HG03135 (cell line): ENCODE data around the gene SLC25A47.

ENCODE experiments used
- ATAC-seq: cut with Tn5 transposase; IDR thresholded peaks from one replicate; pipeline ENCODE4 v1.9.1; 2021; ENCODE audit warnings: mild to moderate bottlenecking, moderate library complexity; ENCODE audit not compliant: unreplicated experiment

The SLC25A47 gene

DNA sequence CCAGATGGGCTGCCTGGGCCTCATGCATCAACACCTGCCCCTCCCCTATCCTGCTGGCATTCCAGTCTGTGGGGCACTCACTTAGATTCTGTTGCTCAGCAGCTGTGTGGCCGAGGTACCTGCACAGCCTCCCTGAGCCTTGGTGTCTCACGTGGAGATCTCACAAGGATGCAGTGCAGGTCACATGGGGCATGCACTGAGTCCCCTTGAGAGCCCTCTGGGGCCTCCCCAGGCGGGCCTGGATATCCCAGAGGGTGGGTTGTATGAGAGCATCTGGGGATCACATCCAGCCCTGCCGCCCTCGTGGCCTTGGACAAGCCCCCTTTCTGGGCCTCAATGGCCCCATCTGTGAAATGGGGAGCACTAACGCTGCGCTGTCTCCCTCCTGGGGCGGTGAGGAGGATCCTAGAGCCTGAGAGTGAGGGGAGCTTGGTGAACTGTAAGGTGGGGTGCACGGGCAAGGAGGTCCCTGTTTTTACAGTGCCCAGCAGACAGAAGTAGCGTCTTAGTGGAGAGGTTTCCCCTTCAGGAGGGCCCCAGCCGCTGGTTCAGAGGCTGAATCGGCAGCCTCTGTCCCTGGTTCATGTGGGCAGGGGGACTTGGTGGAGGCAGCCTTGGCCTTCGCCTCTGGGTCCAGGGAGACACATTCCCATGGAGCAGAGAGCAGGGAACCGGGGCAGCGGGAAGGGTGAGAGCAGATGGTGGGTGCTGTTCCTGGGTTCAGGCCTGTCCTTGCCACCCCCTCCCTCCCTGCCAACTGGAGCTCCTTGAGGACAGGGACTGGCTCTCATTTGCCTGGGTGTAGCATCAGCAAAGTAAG lies 791 bp upstream of the SLC25A47 start:
- no peak for ATAC-seq

- no peak for ATAC-seq
These were observed 786 bp downstream of the SLC25A47 start for GRCh38 chr14:100323942-100324307.

- ATAC-seq: no peak
These were observed 2.1 kb downstream of the SLC25A47 start for GRCh38 chr14:100325231-100325632.

- ATAC-seq: no peak
These were observed 2.8 kb downstream of the SLC25A47 start for GRCh38 chr14:100325958-100326357.

DNA sequence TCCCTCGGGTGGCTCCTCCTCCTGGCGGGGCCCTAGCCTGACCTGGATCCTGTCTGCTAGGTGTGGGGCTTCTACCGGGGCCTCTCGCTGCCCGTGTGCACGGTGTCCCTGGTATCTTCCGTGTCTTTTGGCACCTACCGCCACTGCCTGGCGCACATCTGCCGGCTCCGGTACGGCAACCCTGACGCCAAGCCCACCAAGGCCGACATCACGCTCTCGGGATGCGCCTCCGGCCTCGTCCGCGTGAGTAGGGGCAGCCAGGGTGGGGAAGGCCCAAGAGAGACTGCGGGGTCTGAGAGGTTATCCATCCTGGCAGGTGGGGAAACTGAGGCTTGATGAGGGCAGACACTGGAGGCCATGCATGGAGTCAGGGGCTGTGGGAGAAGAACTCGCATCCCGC lies 4.0 kb downstream of the SLC25A47 start:
- ATAC-seq: no peak

DNA sequence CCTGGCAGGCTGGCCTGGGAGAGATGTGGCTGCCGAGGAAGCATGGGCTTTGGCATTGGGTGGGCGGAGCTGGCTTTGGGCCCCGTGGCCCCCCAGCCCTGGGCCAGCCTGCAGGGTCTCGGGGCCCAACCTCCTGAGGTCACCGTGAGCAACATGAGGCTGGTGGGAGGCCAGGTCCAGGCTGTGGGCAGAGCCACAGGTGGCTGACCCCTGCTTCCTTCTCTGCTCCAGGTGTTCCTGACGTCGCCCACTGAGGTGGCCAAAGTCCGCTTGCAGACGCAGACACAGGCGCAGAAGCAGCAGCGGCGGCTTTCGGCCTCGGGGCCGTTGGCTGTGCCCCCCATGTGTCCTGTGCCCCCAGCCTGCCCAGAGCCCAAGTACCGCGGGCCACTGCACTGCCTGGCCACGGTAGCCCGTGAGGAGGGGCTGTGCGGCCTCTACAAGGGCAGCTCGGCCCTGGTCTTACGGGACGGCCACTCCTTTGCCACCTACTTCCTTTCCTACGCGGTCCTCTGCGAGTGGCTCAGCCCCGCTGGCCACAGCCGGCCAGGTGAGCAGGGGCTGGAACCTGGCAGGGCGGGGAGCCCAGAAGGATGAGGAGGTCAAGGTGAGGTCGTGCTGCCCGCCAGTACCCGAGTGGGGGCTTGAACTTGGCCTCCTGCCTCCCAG lies 5.5 kb downstream of the SLC25A47 start:
- no peak for ATAC-seq

DNA sequence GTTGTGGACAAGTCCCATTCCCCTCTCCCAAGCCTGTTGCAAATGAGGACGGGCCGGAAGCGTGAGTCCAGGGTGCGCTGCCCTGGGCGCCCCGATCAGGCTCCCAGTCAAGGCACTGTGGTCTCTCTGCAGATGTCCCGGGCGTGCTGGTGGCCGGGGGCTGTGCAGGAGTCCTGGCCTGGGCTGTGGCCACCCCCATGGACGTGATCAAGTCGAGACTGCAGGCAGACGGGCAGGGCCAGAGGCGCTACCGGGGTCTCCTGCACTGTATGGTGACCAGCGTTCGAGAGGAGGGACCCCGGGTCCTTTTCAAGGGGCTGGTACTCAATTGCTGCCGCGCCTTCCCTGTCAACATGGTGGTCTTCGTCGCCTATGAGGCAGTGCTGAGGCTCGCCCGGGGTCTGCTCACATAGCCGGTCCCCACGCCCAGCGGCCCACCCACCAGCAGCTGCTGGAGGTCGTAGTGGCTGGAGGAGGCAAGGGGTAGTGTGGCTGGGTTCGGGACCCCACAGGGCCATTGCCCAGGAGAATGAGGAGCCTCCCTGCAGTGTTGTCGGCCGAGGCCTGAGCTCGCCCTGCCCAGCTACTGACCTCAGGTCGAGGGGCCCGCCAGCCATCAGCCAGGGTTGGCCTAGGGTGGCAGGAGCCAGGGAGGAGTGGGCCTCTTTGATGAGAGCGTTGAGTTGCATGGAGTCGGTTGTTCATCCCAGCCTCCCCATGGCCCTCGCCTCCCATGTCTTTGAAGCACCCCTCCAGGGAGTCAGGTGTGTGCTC lies 6.3 kb downstream of the SLC25A47 start:
- ATAC-seq: no peak

- ATAC-seq: no peak
These were observed 6.8 kb downstream of the SLC25A47 start for GRCh38 chr14:100330007-100330344.

DNA sequence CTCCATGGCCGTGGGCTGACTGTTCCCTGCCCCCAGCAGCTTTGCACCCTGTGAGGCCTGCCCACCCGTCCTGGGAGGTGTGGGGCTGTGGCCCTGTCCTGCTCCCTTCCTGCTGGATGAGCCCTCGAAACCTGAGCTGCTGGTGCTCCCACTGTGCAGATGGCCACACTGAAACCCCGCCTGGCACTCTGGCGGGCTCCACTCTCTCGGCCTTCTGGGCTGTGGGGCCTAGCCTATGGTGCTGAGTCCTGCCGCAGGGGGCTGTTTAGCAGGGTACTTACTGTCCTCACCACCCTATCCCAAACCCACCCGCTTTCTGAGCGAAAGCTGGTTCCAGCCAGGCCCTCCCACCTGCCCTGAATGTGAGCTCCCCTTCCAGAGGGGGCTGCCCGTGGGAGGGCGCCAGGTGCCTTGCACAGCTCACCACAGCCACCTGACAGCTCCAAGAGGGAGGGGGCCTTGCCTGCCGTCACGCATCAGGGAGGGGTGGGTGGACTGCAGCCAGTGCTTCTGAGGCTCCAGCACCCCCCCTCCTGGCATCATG lies 7.3 kb downstream of the SLC25A47 start:
- ATAC-seq: no peak

GRCh38 chr14:100332071-100332639 lies 9.0 kb downstream of the SLC25A47 start:
- ATAC-seq: no peak

GRCh38 chr14:100332797-100333196 lies 9.7 kb downstream of the SLC25A47 start:
- no peak for ATAC-seq

DNA sequence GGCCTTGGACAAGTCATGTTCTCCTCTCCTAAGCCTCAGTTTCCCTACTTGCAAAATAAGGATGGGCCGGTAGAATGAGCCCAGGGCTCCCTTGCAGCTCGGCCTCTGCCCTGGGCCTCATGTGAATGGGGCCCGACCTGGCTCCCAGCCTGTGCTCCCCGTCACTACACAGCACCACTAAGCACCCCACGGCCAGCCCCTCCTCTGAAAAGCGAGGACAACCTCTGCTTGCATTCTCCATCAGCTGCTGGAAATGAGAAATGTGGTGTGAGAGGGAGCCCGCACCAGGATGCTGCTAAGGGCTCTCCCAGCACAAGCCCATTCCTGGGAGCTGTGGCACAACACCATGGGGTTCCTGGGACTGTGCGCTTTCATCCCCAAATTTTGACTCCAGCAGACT lies 10.2 kb downstream of the SLC25A47 start:
- no peak for ATAC-seq

DNA sequence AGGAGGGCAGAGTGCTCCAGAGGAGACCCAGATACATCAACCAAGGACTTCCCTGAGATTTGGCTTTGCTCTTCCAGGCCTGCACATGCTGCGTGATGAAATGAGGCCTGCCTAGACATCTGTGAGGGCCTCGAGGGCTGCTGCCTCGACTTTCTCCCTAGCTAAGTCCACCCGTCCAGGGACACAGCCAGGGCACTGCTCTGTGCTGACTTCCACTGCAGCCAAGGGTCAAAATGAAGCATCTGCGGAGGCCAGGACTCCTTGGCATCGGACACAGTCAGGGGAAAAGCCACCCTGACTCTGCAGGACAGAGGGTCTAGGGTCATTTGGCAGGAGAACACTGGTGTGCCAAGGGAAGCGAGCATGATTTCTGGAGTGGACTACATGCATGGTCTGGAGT lies 10.7 kb downstream of the SLC25A47 start:
- no peak for ATAC-seq

- ATAC-seq: no peak
These were observed 11.8 kb downstream of the SLC25A47 start for GRCh38 chr14:100334904-100335303.

- no peak for ATAC-seq
These were observed 13.7 kb downstream of the SLC25A47 start for GRCh38 chr14:100336618-100337530.

- no peak for ATAC-seq
These were observed 16.8 kb downstream of the SLC25A47 start for GRCh38 chr14:100339766-100340422.

DNA sequence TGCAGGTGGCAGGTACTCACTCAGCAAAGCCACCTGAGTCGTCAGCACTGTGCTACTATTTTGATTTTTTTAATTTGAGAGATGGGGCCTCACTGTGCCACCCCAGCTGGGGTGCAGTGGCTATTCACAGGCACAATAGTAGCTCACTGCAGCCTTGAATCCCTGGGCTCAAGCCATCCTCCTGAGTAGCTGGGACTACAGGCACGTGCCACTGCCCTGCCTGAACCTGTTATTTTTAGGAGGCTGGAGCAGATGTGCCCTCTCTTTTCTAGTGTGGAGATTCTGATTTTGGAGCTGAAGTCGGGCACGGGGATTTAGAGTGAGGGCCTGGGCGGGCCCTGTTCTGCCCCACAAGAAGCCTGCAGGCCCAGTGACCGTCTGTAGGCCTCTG lies 17.3 kb downstream of the SLC25A47 start:
- ATAC-seq: no peak

GRCh38 chr14:100341301-100342031 lies 18.3 kb downstream of the SLC25A47 start:
- no peak for ATAC-seq

DNA sequence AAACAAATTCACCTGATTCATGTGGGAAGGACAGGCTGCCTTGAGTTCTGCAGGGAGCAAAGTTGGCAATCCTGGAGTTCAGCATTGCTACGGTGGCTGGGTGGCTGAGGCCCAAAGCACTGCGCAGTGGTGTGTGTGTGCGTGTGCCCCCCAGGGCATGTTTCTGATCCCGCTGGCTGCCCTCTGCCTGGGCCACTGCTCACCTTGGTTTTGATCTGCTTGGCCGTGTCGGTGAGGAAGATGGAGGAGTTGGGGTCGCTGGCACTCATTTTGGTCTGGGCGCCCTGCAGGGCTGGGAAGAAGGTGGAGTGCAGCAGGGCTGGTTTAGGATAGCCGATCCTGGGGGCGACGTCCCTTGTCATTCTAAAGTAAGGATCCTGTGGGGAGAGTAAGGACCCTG lies 19.1 kb downstream of the SLC25A47 start:
- no peak for ATAC-seq
